MM.1S (cell line): ENCODE measurements around the gene STAP2.

Experiments used
- DNase-seq: peaks from one replicate; pipeline ENCODE4 v3.0.0-alpha.2; 2015
- H2AFZ ChIP-seq: fragments of 300-600 bp; sonication (generic); 2 replicates; pipeline ENCODE4 v1.6.0; 2016; ENCODE audit warnings: antibody characterized with exemption, low read length
- H3F3A ChIP-seq: fragments of 300-600 bp; sonication (generic); 2 replicates; pipeline ENCODE4 v1.6.1; 2016; ENCODE audit warnings: mild to moderate bottlenecking, antibody characterized with exemption, low read length, moderate library complexity, mixed read lengths; ENCODE audit not compliant: insufficient read depth
- H3K27ac ChIP-seq: fragments of 300-600 bp; sonication (generic); 2 replicates; pipeline ENCODE4 v1.5.1; 2016; ENCODE audit warnings: mild to moderate bottlenecking, low read length
- H3K27me3 ChIP-seq: fragments of 300-600 bp; sonication (generic); replicated peaks from 2 replicates; pipeline ENCODE4 v1.6.0; 2016; ENCODE audit warnings: low read length; ENCODE audit not compliant: insufficient read depth
- H3K36me3 ChIP-seq: fragments of 300-600 bp; sonication (generic); replicated peaks from 2 replicates; pipeline ENCODE4 v1.6.1; 2016; ENCODE audit warnings: mild to moderate bottlenecking, low read length, mixed read lengths; ENCODE audit not compliant: insufficient read depth
- H3K4me1 ChIP-seq: fragments of 300-600 bp; sonication (generic); 2 replicates; pipeline ENCODE4 v1.6.1; 2016; ENCODE audit warnings: low read length, mixed read lengths
- H3K4me2 ChIP-seq: fragments of 300-600 bp; sonication (generic); 2 replicates; pipeline ENCODE4 v1.6.0; 2016; ENCODE audit warnings: low read depth, low read length
- H3K4me3 ChIP-seq: fragments of 300-600 bp; sonication (generic); 2 replicates; pipeline ENCODE4 v1.5.1; 2016; ENCODE audit warnings: low read length, mixed read lengths
- H3K79me2 ChIP-seq: fragments of 300-600 bp; sonication (generic); 2 replicates; pipeline ENCODE4 v1.6.1; 2016; ENCODE audit warnings: mixed run types, low read length, mixed read lengths
- H3K9ac ChIP-seq: fragments of 300-600 bp; sonication (generic); 2 replicates; pipeline ENCODE4 v1.6.1; 2016; ENCODE audit warnings: low read length, mixed read lengths
- H3K9me2 ChIP-seq: fragments of 300-600 bp; sonication (generic); replicated peaks from 2 replicates; pipeline ENCODE4 v1.6.1; 2016; ENCODE audit warnings: mild to moderate bottlenecking, low read length, mixed read lengths; ENCODE audit not compliant: insufficient read depth
- H3K9me3 ChIP-seq: fragments of 300-600 bp; sonication (generic); replicated peaks from 2 replicates; pipeline ENCODE4 v1.6.1; 2016; ENCODE audit warnings: mild to moderate bottlenecking, low read length, mixed read lengths; ENCODE audit not compliant: insufficient read depth
- H4K20me1 ChIP-seq: fragments of 300-600 bp; sonication (generic); 2 replicates; pipeline ENCODE4 v1.6.1; 2016; ENCODE audit warnings: mild to moderate bottlenecking, low read length, moderate library complexity, mixed read lengths; ENCODE audit not compliant: insufficient read depth
- EZH2 ChIP-seq: fragments of 300-600 bp; sonication (generic); optimal IDR thresholded peaks from 2 replicates; pipeline ENCODE3; 2017; ENCODE audit warnings: low read depth, mild to moderate bottlenecking, antibody characterized with exemption, low read length, mixed read lengths
- EZH2phosphoT487 ChIP-seq: fragments of 300-600 bp; sonication (generic); IDR thresholded peaks from 2 replicates; pipeline ENCODE4 v1.6.1; 2018; ENCODE audit warnings: antibody characterized with exemption, low read length
- TF ChIP-seq, protein P1 (sequence below): fragments of 300-600 bp; sonication (generic); IDR thresholded peaks from 2 replicates; pipeline ENCODE4 v1.5.1; 2016; ENCODE audit warnings: antibody characterized with exemption, low read length, mixed read lengths

The STAP2 gene

DNA sequence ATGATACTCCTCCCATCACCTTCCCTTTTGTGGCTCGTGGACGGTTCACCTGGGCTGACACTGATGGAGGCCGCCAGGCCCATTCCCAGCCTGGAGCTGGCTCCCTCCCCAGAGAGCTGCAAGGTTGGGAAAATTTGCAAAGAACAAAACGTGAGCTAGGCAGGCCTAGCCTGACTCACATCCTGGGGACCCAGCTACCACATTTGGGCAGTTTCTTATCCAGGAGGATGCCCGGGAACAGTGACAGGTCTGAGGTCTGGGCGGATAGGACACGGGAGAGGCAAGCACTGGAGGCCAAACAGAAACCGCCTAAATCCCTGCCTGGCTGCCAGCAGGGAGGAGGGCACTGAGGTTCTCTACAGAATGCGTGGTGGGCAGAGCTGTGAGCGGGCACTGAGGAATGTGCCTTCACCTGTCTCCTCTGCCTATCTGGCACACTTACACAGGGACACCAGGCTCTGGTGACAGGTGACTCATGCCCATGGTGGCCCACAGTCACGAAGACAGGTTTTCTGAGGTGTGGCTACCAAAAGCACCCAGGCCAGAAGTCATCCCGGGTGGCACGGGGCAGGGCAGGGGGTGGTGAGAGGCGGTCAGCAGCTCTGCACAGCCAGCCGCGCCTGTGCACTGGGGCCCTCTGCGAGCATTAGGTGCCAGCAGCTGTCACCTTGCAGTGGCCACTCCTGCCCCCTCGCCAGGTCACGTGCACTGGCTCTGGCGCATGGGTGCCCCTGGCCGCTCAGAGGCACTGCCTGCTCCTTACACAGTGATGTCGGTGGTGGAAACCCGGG is 38.6 kb upstream of the STAP2 start:
- peaks cover 99% of the 10 kb centered on the region for H3K79me2 ChIP-seq
- no peaks in the 10 kb centered on the region for H3K9me3 ChIP-seq
- H3K27me3 ChIP-seq: no peaks in the 10 kb centered on the region
- no peaks in the 10 kb centered on the region for H3F3A ChIP-seq
- H2AFZ ChIP-seq: no peak overlapping the region
- no peak for DNase-seq
- no peak overlapping the region for H3K4me3 ChIP-seq
- peaks cover 20% of the 10 kb centered on the region for H4K20me1 ChIP-seq
- no peaks in the 10 kb centered on the region for H3K9me2 ChIP-seq
- H3K9ac ChIP-seq: no peak overlapping the region
- H3K4me1 ChIP-seq: no peaks in the 10 kb centered on the region
- no peaks in the 10 kb centered on the region for H3K36me3 ChIP-seq
- no peak overlapping the region for H3K4me2 ChIP-seq
- TF ChIP-seq, protein P1, sequence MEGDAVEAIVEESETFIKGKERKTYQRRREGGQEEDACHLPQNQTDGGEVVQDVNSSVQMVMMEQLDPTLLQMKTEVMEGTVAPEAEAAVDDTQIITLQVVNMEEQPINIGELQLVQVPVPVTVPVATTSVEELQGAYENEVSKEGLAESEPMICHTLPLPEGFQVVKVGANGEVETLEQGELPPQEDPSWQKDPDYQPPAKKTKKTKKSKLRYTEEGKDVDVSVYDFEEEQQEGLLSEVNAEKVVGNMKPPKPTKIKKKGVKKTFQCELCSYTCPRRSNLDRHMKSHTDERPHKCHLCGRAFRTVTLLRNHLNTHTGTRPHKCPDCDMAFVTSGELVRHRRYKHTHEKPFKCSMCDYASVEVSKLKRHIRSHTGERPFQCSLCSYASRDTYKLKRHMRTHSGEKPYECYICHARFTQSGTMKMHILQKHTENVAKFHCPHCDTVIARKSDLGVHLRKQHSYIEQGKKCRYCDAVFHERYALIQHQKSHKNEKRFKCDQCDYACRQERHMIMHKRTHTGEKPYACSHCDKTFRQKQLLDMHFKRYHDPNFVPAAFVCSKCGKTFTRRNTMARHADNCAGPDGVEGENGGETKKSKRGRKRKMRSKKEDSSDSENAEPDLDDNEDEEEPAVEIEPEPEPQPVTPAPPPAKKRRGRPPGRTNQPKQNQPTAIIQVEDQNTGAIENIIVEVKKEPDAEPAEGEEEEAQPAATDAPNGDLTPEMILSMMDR: no peak
- TF ChIP-seq EZH2: no peak
- no peak for TF ChIP-seq EZH2phosphoT487
- no peak overlapping the region for H3K27ac ChIP-seq

DNA sequence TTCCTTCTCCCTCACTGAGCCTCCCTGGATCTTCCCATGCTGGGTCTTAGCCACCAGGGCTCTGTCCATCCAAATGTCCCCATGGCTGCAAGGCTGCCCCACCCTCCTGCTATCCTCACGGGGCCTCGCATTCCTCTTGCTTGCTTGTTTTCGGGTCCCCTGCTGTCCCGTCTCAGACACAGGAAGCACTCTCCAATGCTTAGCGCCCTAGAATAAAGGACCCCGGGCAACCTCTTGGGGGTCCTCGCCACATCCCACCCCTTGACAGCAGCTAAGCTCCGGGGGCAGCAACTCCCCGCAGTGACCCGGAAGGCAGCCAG is 38.0 kb upstream of the STAP2 start:
- no peak overlapping the region for H2AFZ ChIP-seq
- no peak for DNase-seq
- H3K9ac ChIP-seq: no peak overlapping the region
- no peak overlapping the region for H3K4me2 ChIP-seq
- no peak overlapping the region for H3K27ac ChIP-seq
- no peaks in the 10 kb centered on the region for H3K27me3 ChIP-seq
- no peaks in the 10 kb centered on the region for H3K4me1 ChIP-seq
- H3K9me3 ChIP-seq: no peaks in the 10 kb centered on the region
- H4K20me1 ChIP-seq: peaks cover 20% of the 10 kb centered on the region
- H3K9me2 ChIP-seq: no peaks in the 10 kb centered on the region
- peaks cover 100% of the 10 kb centered on the region for H3K79me2 ChIP-seq
- no peak overlapping the region for H3K4me3 ChIP-seq
- no peaks in the 10 kb centered on the region for H3F3A ChIP-seq
- no peaks in the 10 kb centered on the region for H3K36me3 ChIP-seq
- TF ChIP-seq, protein P1: no peak
- TF ChIP-seq EZH2phosphoT487 (no peak), EZH2 (no peak)

DNA sequence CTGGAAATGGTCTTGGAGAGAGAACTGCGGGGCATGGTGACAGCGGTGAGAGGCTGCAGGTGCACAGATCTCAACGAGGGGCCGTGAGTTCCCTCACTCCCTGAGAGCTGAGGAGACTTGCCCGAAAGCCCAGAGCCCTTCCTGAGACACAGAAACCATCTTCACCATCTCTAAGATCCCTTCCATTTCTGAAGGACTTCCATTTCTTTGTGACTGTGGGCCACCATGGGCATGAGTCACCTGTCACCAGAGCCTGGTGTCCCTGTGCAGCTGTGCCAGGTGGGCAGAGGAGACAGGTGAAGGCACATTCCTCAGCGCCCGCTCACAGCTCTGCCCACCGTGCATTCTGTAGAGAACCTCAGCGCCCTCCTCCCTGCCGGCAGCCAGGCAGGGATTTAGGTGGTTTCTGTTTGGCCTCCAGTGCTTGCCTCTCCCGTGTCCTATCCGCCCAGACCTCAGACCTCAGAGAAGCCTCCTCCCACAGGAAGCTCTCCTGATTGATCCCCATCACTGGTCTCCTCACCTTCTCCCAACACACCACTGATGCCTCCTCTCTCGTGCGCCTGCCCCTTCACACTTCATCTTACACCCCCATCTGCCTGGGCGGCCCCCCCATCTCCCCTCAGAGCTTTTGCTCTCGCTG is 37.5 kb upstream of the STAP2 start:
- H3K4me2 ChIP-seq: no peak overlapping the region
- no peak overlapping the region for H3K4me3 ChIP-seq
- no peaks in the 10 kb centered on the region for H3K9me2 ChIP-seq
- no peak overlapping the region for H3K9ac ChIP-seq
- H2AFZ ChIP-seq: no peak overlapping the region
- H3K79me2 ChIP-seq: peaks cover 100% of the 10 kb centered on the region
- peaks cover 3% of the 10 kb centered on the region; the same call in 1 of the 2 replicates for H3K4me1 ChIP-seq
- DNase-seq: no peak
- H3K27ac ChIP-seq: no peak overlapping the region
- H3K9me3 ChIP-seq: no peaks in the 10 kb centered on the region
- H3F3A ChIP-seq: no peaks in the 10 kb centered on the region
- TF ChIP-seq EZH2phosphoT487: no peak
- TF ChIP-seq, protein P1: no peak
- no peak for TF ChIP-seq EZH2
- H3K36me3 ChIP-seq: no peaks in the 10 kb centered on the region
- H4K20me1 ChIP-seq: peaks cover 20% of the 10 kb centered on the region
- H3K27me3 ChIP-seq: no peaks in the 10 kb centered on the region
